H1 (cell line): ENCODE measurements around the gene PHC2. TPM values are rescaled to one million over a fixed set of nuclear protein-coding genes. Genes with fewer than 3 reads are reported as not detected.

Experiments used
- CTCF ChIA-PET: fragments of 300-600 bp; sonication (Branson Sonifier 250); formaldehyde crosslinking; loops from one replicate; lab custom pipeline; 2021; ENCODE audit not compliant: partially characterized antibody; lab: Charles Lee
- POLR2A ChIA-PET: fragments of 300-600 bp; sonication (Branson Sonifier 250); formaldehyde crosslinking; loops from one replicate; lab custom pipeline; 2021; ENCODE audit warnings: inconsistent platforms; ENCODE audit not compliant: partially characterized antibody; lab: Charles Lee
- DNase-seq, 2 experiments: peaks; one replicate each; pipeline versions ENCODE4 v3.0.0 to v3.0.0-alpha.2; 2010 to 2022; ENCODE audit warnings: low spot score in 2 of 2, low read depth in 1 of 2, mixed read lengths in 1 of 2
- FAIRE-seq: peaks from 2 replicates; lab custom pipeline; 2011; peaks lifted over from hg19 to GRCh38; lab: Jason Lieb, UNC
- H2AFZ ChIP-seq: 2 replicates; pipeline ENCODE4 v1.8.1; 2012; ENCODE audit warnings: low read length, inconsistent platforms
- H2AK5ac ChIP-seq: 2 replicates; pipeline ENCODE4 v1.6.1; 2013; ENCODE audit warnings: low read depth, low read length
- H2BK120ac ChIP-seq: replicated peaks from 2 replicates; pipeline ENCODE3; 2013; ENCODE audit warnings: low read depth, low read length, inconsistent platforms
- H2BK12ac ChIP-seq: 2 replicates; pipeline ENCODE4 v1.6.1; 2013; ENCODE audit warnings: low read depth, low read length
- H2BK15ac ChIP-seq: 2 replicates; pipeline ENCODE4 v1.6.1; 2013; ENCODE audit warnings: low read length
- H2BK20ac ChIP-seq: 2 replicates; pipeline ENCODE4 v1.6.1; 2013; ENCODE audit warnings: low read length
- H2BK5ac ChIP-seq: 2 replicates; pipeline ENCODE4 v1.6.1; 2013; ENCODE audit warnings: low read depth, low read length
- H3K14ac ChIP-seq: 2 replicates; pipeline ENCODE4 v1.6.1; 2013; ENCODE audit warnings: inconsistent platforms; ENCODE audit not compliant: insufficient read length
- H3K18ac ChIP-seq: 2 replicates; pipeline ENCODE4 v1.6.1; 2013; ENCODE audit warnings: low read length; ENCODE audit errors: extremely low read depth
- H3K23ac ChIP-seq: 2 replicates; pipeline ENCODE4 v1.6.1; 2013; ENCODE audit warnings: inconsistent platforms; ENCODE audit not compliant: insufficient read length
- H3K23me2 ChIP-seq: 2 replicates; pipeline ENCODE4 v1.6.1; 2013; ENCODE audit warnings: low read depth, low read length
- H3K27ac ChIP-seq: 2 replicates; pipeline ENCODE4 v1.6.1; 2011; ENCODE audit warnings: low read depth, low read length, inconsistent platforms
- H3K27me3 ChIP-seq, 4 experiments: replicated peaks in 1 of 4; 1 replicate in 1 of 4; 2 replicates in 3 of 4; pipeline versions ENCODE4 v1.6.1 to v1.8.1; 2011 to 2013; ENCODE audit warnings: low read length in 3 of 4, mild to moderate bottlenecking in 3 of 4, inconsistent platforms in 2 of 4, mixed read lengths in 2 of 4, moderate library complexity in 1 of 4; ENCODE audit not compliant: control insufficient read depth in 3 of 4, insufficient read depth in 3 of 4; ENCODE audit errors: extremely low read depth in 1 of 4
- H3K36me3 ChIP-seq, 4 experiments: 2 replicates each; pipeline versions ENCODE4 v1.6.1 to v1.8.1; 2011 to 2013; ENCODE audit warnings: mild to moderate bottlenecking in 4 of 4, low read length in 3 of 4, moderate library complexity in 2 of 4, control low read depth in 1 of 4, inconsistent platforms in 1 of 4; ENCODE audit not compliant: insufficient read depth in 4 of 4, control insufficient read depth in 2 of 4
- H3K4ac ChIP-seq: replicated peaks from 2 replicates; pipeline ENCODE3; 2013; ENCODE audit warnings: low read length, low read depth, mixed read lengths, inconsistent platforms; ENCODE audit not compliant: insufficient read length
- H3K4me1 ChIP-seq, 4 experiments: replicated peaks in 1 of 4; 1 replicate in 1 of 4; 2 replicates in 3 of 4; pipeline versions ENCODE4 v1.6.1 to v1.8.1; 2011 to 2013; ENCODE audit warnings: low read length in 3 of 4, inconsistent platforms in 2 of 4, mixed read lengths in 1 of 4; ENCODE audit not compliant: insufficient read depth in 4 of 4, control insufficient read depth in 3 of 4
- H3K4me2 ChIP-seq, 2 experiments: 2 replicates each; pipeline versions ENCODE4 v1.6.1 to v1.8.1; 2011 to 2013; ENCODE audit warnings: low read depth in 2 of 2, low read length in 2 of 2, control low read depth in 1 of 2, inconsistent platforms in 1 of 2, mild to moderate bottlenecking in 1 of 2; ENCODE audit not compliant: insufficient read depth in 1 of 2
- H3K4me3 ChIP-seq, 4 experiments: fragments of 200-600, 300-600 bp in 1 of 4; sonication (generic), shearing (Covaris generic), sonication (Bioruptor Twin) in 1 of 4; 2 replicates each; pipeline versions ENCODE4 v1.5.1 to v1.8.1; 2011 to 2016; ENCODE audit warnings: low read length in 4 of 4, low read depth in 3 of 4, control low read depth in 2 of 4, inconsistent platforms in 2 of 4, mild to moderate bottlenecking in 2 of 4, mixed read lengths in 1 of 4, moderate library complexity in 1 of 4; ENCODE audit not compliant: insufficient read depth in 2 of 4; ENCODE audit errors: extremely low read depth in 1 of 4
- H3K56ac ChIP-seq: replicated peaks from 2 replicates; pipeline ENCODE3; 2013; ENCODE audit warnings: low read depth, mild to moderate bottlenecking, mixed read lengths, low read length, inconsistent platforms; ENCODE audit not compliant: insufficient read length
- H3K79me1 ChIP-seq: 2 replicates; pipeline ENCODE4 v1.6.1; 2013; ENCODE audit warnings: low read depth, low read length, control low read depth
- H3K79me2 ChIP-seq, 2 experiments: 2 replicates each; pipeline versions ENCODE4 v1.6.1 to v1.8.1; 2012 to 2013; ENCODE audit warnings: low read length in 2 of 2, mild to moderate bottlenecking in 2 of 2, inconsistent platforms in 1 of 2; ENCODE audit not compliant: insufficient read depth in 2 of 2, control insufficient read depth in 1 of 2
- H3K9ac ChIP-seq, 4 experiments: replicated peaks in 1 of 4; 1 replicate in 1 of 4; 2 replicates in 3 of 4; pipeline versions ENCODE4 v1.6.1 to v1.8.1; 2011 to 2013; ENCODE audit warnings: low read depth in 3 of 4, low read length in 3 of 4, control low read depth in 2 of 4, mild to moderate bottlenecking in 2 of 4, moderate library complexity in 2 of 4, inconsistent platforms in 1 of 4; ENCODE audit errors: extremely low read depth in 1 of 4
- H3K9me3 ChIP-seq, 2 experiments: 2 replicates each; pipeline versions ENCODE4 v1.6.1 to v1.8.1; 2012 to 2013; ENCODE audit warnings: mild to moderate bottlenecking in 2 of 2, moderate library complexity in 2 of 2, control low read depth in 1 of 2, inconsistent platforms in 1 of 2, low read depth in 1 of 2, low read length in 1 of 2, mixed read lengths in 1 of 2; ENCODE audit not compliant: insufficient read depth in 2 of 2
- H4K20me1 ChIP-seq, 2 experiments: replicated peaks in 1 of 2; 2 replicates each; pipeline versions ENCODE3 to v1.8.1; 2011 to 2013; ENCODE audit warnings: inconsistent platforms in 2 of 2, low read length in 2 of 2, mild to moderate bottlenecking in 1 of 2; ENCODE audit not compliant: insufficient read depth in 2 of 2, control insufficient read depth in 1 of 2
- H4K5ac ChIP-seq: 2 replicates; pipeline ENCODE4 v1.6.1; 2013; ENCODE audit warnings: low read length, low read depth, mixed read lengths, inconsistent platforms; ENCODE audit not compliant: insufficient read length
- H4K8ac ChIP-seq: 2 replicates; pipeline ENCODE4 v1.8.0; 2013; ENCODE audit warnings: mild to moderate bottlenecking, moderate library complexity, low read length, inconsistent platforms; ENCODE audit not compliant: insufficient read depth; ENCODE audit errors: extremely low read depth
- H4K91ac ChIP-seq: replicated peaks from 2 replicates; pipeline ENCODE3; 2013; ENCODE audit warnings: low read length, mixed read lengths, inconsistent platforms; ENCODE audit not compliant: insufficient read length
- BCL11A ChIP-seq, 2 experiments: IDR thresholded peaks; one replicate each; pipeline ENCODE4 v1.6.1; 2011; ENCODE audit warnings: low read depth in 2 of 2, low read length in 2 of 2, mild to moderate bottlenecking in 2 of 2
- CBX8 ChIP-seq: fragments of 300-800, 300-1000 bp; sonication (generic); IDR thresholded peaks from 2 replicates; pipeline ENCODE4 v1.7.1; 2016; ENCODE audit warnings: low read depth, low read length, borderline replicate concordance
- HDAC6 ChIP-seq: IDR thresholded peaks from one replicate; pipeline ENCODE4 v1.7.1; 2012; ENCODE audit warnings: low read depth, mild to moderate bottlenecking, inconsistent platforms, low read length, moderate library complexity
- KDM1A ChIP-seq: fragments of 200-600, 300-600 bp; sonication (generic); IDR thresholded peaks from 2 replicates; pipeline ENCODE4 v1.7.1; 2016; ENCODE audit warnings: mild to moderate bottlenecking, low read length, borderline replicate concordance
- MAFK ChIP-seq: IDR thresholded peaks from 2 replicates; pipeline ENCODE4 v1.6.1; 2012; ENCODE audit warnings: low read depth, mild to moderate bottlenecking, improper control_type of control experiment, low read length
- POU5F1 ChIP-seq: IDR thresholded peaks from 2 replicates; pipeline ENCODE4 v1.6.1; 2011; ENCODE audit warnings: low read depth, mild to moderate bottlenecking, low read length, moderate library complexity
- RNF2 ChIP-seq: fragments of 200-900, 300-1000 bp; sonication (generic); IDR thresholded peaks from 2 replicates; pipeline ENCODE4 v1.7.1; 2016; ENCODE audit warnings: borderline replicate concordance, low read depth, mild to moderate bottlenecking, antibody characterized with exemption, low read length; ENCODE audit not compliant: poor library complexity, severe bottlenecking; ENCODE audit errors: missing control alignments
- SAP30 ChIP-seq: fragments of 300-600 bp; sonication (generic); IDR thresholded peaks from 2 replicates; pipeline ENCODE4 v1.7.1; 2012; ENCODE audit warnings: low read length, moderate library complexity, mild to moderate bottlenecking, inconsistent platforms; ENCODE audit not compliant: insufficient read depth, insufficient replicate concordance
- SIX5 ChIP-seq: IDR thresholded peaks from 2 replicates; pipeline ENCODE4 v1.6.1; 2011; ENCODE audit warnings: mild to moderate bottlenecking, low read depth, low read length
- TAF7 ChIP-seq: optimal IDR thresholded peaks from 2 replicates; pipeline ENCODE3; 2011; ENCODE audit warnings: low read depth, mild to moderate bottlenecking, inconsistent platforms, low read length, moderate library complexity, borderline replicate concordance
- TCF12 ChIP-seq: IDR thresholded peaks from 2 replicates; pipeline ENCODE4 v1.6.1; 2011; ENCODE audit warnings: low read depth, mild to moderate bottlenecking, low read length
- ZNF274 ChIP-seq: IDR thresholded peaks from 2 replicates; pipeline ENCODE4 v1.7.0; 2012; ENCODE audit warnings: low read length, borderline replicate concordance; ENCODE audit errors: extremely low read depth
- WGBS, 2 experiments: shearing (Covaris generic) in 1 of 2; methylation state at CpG; one replicate each; pipeline versions ENCODE4 v1.1.6 to v1.1.7; 2013 to 2015; ENCODE audit warnings: low lambda C conversion rate in 2 of 2, mixed read lengths in 2 of 2, inconsistent platforms in 1 of 2, low coverage in 1 of 2, missing lambda C conversion rate in 1 of 2; ENCODE audit not compliant: insufficient replicate concordance in 2 of 2, insufficient coverage in 1 of 2, insufficient read length in 1 of 2; ENCODE audit errors: extremely low coverage in 1 of 2, missing lambda C conversion rate in 1 of 2; 5-methylcytosine and 5-hydroxymethylcytosine counted together
- polyA plus RNA-seq, 7 experiments: library from polyadenylated mRNA; depleted of rRNA in 3 of 7; stranded (reverse) in 5 of 7; unstranded in 2 of 7; fragments of >200 nt in 5 of 7; fragments of 200-250 nt in 2 of 7; gene quantifications; 1 replicate in 5 of 7; 2 replicates in 1 of 7; 4 replicates in 1 of 7; pipeline versions ENCODE4 v1.2.1 to v1.2.3, GENCODE V29; 2011 to 2013; ENCODE audit warnings: missing spikeins in 2 of 7, mixed read lengths in 2 of 7
- total RNA-seq: library from RNA; stranded (reverse); fragmentation: NEBNext Ultra II Directional; extraction: Animal tissue kit (Norgen Biotek cat#: 25700); gene quantifications from 2 replicates; pipeline ENCODE4 v1.2.1, GENCODE V29; 2021

Gene PHC2
- total and polyA plus RNA-seq, 2 of the 8 experiments (the other 6 are each of a cell fraction or from before 2014, with no cell fraction given): 5.6 to 14.2 TPM

DNA sequence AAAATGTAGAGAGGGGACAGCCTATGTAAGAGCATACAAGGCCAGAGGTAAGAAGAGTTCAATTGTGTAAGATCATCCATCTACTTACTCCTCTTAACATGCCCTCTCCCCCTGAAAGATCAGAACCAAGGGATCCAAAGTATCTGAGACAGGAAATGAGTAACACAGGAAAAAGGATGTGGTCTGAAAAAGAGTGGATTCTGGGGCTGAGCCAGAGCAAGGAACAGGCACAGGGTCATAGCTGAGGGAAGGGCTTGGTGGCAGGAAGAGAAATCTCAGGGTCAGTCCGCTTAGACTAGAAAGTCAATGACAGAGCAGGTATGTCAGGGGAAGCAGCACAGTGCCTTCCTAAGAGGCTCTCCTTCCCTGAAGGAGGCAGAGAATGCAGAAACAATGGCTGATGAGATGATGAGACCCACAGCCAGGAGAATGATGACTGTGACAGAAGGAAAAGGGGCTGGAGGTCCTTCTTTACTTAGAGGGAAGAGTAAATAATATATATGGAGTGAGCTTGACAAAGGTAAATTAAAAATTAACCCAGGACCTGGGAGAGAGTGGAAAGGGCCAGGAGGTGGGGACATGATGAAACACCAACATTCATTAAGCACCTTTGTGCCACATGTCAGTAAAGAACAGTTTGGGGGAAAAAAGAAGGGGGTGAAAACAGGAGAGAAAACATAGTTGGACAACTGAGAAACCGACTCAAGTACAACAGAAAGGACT lies 83.8 kb downstream of the PHC2 start:
- no peak overlapping the region for H2BK20ac ChIP-seq
- H3K4me1 ChIP-seq: peaks cover 5 to 38% (median 14%) of the 10 kb centered on the region in 4 experiments
- no peaks in the 10 kb centered on the region for H3K9me3 ChIP-seq
- H2AK5ac ChIP-seq: no peak overlapping the region
- H3K23me2 ChIP-seq: peaks cover 8% of the 10 kb centered on the region
- DNase-seq (no peak), FAIRE-seq (no peak)
- H3K79me1 ChIP-seq: no peaks in the 10 kb centered on the region
- no peak overlapping the region for H4K91ac ChIP-seq
- no peak overlapping the region for H3K23ac ChIP-seq
- no peak overlapping the region for H3K56ac ChIP-seq
- TF ChIP-seq ZNF274: no peak
- no peak for TF ChIP-seq SAP30
- no peak for TF ChIP-seq POU5F1
- no peak for TF ChIP-seq MAFK
- TF ChIP-seq HDAC6: no peak
- TF ChIP-seq TAF7: no peak
- no peak for TF ChIP-seq BCL11A (IDR thresholded peaks at IDR 0.05; ENCODE audit: low read depth in 2 of 2, low read length in 2 of 2)
- no peak for TF ChIP-seq TCF12
- no peak for TF ChIP-seq CBX8
- no peak for TF ChIP-seq SIX5
- TF ChIP-seq KDM1A: no peak
- no peak for TF ChIP-seq RNF2
- no peaks in the 10 kb centered on the region for H3K79me2 ChIP-seq
- WGBS, 2 experiments: 80% methylated on average over 2 of the region's 2 CpGs; no CpG with 5 or more reads in 1 of the 2 experiments
- H3K14ac ChIP-seq: no peak overlapping the region
- ChIA-PET POLR2A (interaction anchor here (0.5 to 1.3 kb wide), 2 partner anchors 9 to 31 kb away, joined by 3 read pairs; no protein-coding TSS in a partner anchor), CTCF (interaction anchor here (1.1 to 2.4 kb wide), 3 partner anchors 9 to 52 kb away, joined by 3 to 6 read pairs (median 5); no protein-coding TSS in a partner anchor)
- H3K4me2 ChIP-seq: no peak overlapping the region
- H3K27ac ChIP-seq: no peak overlapping the region
- H3K18ac ChIP-seq: no peak overlapping the region
- H4K20me1 ChIP-seq: peaks cover 5 to 22% of the 10 kb centered on the region in 2 experiments
- H4K8ac ChIP-seq: no peak overlapping the region
- no peak overlapping the region for H3K9ac ChIP-seq
- no peak overlapping the region for H2BK12ac ChIP-seq
- no peaks in the 10 kb centered on the region for H3K36me3 ChIP-seq
- H3K27me3 ChIP-seq: peaks cover 37 to 59% (median 52%) of the 10 kb centered on the region in 4 experiments
- H2BK120ac ChIP-seq: no peak overlapping the region
- H3K4ac ChIP-seq: no peak overlapping the region
- H2AFZ ChIP-seq: no peak overlapping the region
- H4K5ac ChIP-seq: no peak overlapping the region
- no peak overlapping the region for H2BK15ac ChIP-seq
- no peak overlapping the region; a peak in 2 of 8 replicates for H3K4me3 ChIP-seq
- H2BK5ac ChIP-seq: no peak overlapping the region
